GM13977 (cell line): ENCODE data around the gene TNFAIP8L1.

Source experiments
- DNase-seq: peaks from one replicate; pipeline ENCODE4 v3.0.0; 2012; ENCODE audit warnings: low spot score
- in situ Hi-C: fragments of 300-500 bp; cut with MboI; formaldehyde crosslinking; loops from one replicate; pipeline ENCODE4 v1.12.0; 2022; ENCODE audit warnings: low sequenced_read_pairs, low pct_unique_long_range_greater_than_20kb, mixed read lengths, inconsistent platforms; ENCODE audit not compliant: unreplicated experiment
- TF ChIP-seq, protein P1 (sequence below): IDR thresholded peaks from 2 replicates; pipeline ENCODE4 v1.5.1; 2012; ENCODE audit warnings: mild to moderate bottlenecking, control low read depth; ENCODE audit not compliant: insufficient read depth; ENCODE audit errors: extremely low read depth, missing control alignments

TNFAIP8L1 gene

GRCh38 chr19:4691373-4691772 is 52.1 kb downstream of the TNFAIP8L1 start:
- TF ChIP-seq, protein P1, sequence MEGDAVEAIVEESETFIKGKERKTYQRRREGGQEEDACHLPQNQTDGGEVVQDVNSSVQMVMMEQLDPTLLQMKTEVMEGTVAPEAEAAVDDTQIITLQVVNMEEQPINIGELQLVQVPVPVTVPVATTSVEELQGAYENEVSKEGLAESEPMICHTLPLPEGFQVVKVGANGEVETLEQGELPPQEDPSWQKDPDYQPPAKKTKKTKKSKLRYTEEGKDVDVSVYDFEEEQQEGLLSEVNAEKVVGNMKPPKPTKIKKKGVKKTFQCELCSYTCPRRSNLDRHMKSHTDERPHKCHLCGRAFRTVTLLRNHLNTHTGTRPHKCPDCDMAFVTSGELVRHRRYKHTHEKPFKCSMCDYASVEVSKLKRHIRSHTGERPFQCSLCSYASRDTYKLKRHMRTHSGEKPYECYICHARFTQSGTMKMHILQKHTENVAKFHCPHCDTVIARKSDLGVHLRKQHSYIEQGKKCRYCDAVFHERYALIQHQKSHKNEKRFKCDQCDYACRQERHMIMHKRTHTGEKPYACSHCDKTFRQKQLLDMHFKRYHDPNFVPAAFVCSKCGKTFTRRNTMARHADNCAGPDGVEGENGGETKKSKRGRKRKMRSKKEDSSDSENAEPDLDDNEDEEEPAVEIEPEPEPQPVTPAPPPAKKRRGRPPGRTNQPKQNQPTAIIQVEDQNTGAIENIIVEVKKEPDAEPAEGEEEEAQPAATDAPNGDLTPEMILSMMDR, result no peak
- DNase-seq, result no peak
- in situ Hi-C loops, result no loop called here

DNA sequence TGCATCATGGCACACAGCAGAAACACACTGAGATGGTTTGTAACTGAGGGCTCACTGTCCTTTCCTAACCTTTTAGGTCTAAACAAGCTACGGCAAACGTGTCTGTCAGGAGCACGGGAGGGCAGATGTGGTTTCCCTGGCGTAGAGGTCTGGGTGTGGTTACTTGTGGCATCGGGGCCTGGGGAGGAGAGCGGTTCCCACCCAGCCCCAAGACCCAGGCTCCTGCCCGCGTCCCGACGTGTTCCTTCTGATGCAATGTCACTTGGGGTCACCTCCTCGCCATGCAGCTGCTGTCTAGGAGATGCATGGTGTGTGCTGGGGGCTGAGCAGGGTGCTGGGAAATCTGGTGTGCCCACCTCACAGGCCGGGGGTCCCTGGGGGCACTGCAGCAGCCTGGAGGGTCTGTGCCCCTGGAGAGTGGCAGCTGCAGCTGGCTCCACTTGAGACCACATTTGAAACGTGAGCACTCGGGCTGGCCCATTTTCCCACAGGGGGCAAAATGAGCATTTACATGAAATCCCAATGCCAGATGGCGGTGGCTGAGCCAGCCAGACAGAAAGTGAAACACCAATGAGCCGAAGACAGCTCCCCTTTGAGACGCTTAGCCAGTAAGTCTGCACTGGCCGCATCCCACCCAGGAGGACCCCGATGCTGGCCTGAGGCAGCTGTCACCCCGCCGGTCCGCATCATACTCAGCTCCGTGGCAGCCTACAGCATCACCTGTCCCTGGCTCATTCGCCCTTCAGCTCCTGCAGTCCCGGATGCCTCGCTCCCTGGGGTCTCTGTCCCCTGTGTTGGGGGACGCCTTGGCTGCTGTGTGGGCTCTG is 53.1 kb downstream of the TNFAIP8L1 start:
- DNase-seq, result no peak
- TF ChIP-seq, protein P1, result no peak
- in situ Hi-C loops, result no loop called here

- TF ChIP-seq, protein P1, result no peak
- no peak for DNase-seq
- in situ Hi-C loops, result no loop called here
Measured at GRCh38 chr19:4693078-4693350, 53.7 kb downstream of the TNFAIP8L1 start.

DNA sequence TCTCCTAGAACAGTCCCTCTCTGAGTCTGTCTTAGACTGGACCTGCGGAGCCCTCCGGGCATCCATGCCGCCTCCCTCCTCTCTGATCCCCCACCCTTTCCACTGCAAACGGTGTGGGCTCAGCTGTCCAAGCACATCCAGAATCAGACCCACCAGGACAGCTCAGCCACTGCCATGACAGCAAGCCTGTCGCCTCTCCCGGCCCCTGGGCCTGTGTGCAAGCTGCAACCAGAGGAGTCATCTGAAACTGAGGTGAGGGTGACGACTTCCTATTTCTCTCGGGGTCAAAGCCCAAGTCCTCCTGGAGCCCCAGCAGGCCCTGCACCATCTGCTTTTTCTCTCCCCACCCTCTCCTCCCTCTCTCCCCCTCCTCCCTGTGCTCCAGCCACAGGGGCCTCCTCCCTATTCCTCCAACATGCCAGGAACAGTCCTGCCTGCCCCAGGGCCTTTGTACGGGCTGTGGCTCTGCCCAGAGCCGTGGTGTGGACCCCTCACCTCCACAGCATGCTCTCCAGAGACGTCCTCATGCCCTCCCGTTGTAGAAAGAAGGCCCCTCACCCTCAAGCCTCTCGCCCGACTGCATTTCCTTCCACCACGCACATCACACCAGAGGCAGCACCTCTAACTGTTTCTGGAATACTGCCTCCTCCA is 54.3 kb downstream of the TNFAIP8L1 start:
- in situ Hi-C loops, result no loop called here
- DNase-seq, result no peak
- TF ChIP-seq, protein P1, result no peak

DNA sequence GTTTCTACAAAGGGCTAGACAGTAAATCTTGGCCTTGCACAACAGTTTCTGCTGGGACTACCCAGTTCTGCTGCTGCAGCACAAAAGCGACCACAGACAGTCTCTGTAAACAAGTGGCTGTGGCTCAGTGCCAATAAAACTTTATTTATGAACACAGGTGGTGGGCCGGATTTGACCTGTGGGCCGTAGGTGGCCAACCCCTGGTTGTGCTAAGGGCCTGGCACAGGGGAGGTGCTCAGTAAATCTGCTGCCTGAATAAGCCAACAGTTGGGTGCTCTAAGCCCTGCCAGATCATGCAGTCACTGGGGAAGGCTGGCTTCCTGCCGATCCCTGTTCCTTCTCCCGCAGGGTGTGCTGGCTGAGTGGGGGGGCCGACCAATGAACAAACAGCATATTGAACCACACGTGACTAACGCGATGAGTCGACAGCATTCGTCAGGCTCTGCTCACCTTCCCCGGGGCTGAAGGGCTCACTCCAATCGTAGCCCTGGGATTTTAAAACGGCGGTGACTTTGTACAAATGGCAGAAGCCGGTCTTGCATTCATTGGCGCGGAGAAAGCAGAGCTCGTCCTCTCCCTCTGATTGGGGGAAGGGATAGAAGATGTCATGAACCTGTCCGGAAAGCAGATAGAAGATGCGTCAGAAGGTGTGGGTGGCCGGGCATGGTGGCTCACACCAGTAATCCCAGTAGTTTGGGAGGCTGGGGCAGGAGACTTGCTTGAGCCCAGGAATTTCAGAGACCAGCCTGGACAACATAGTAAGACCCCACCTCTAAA is 55.1 kb downstream of the TNFAIP8L1 start:
- in situ Hi-C loops, result no loop called here
- DNase-seq, result no peak
- TF ChIP-seq, protein P1, result no peak

DNA sequence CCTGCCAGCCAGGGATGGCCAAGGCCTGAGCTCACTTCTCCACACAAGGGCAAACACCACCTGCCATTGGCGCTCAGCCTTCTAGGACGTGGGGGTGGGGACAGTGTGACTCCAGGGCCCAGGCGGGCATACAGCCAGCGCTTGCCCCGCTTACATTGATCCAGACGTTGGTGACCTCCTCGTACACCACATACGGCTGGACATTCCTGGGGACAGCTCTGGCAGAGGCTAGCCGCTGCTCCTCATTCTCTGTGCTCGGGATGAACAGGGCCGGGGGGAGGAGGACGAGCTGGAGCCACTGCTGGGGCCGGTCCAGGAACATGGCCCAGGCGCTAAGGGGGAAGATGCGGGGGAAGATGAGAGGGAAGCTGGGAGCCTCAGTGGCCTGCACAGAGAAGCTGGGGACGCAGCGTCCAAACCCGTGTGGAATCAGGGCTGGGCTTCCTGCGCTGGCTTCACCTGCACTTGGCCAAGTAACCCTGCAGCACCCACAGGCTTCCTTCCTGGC is 56.0 kb downstream of the TNFAIP8L1 start:
- TF ChIP-seq, protein P1, result no peak
- DNase-seq, result no peak
- in situ Hi-C loops, result no loop called here
